ES-I3 (cell line): ENCODE data around the gene TYW1B.
"Not testable (repeated sequence)": the region's sequence is repeated elsewhere in the genome, so short reads cannot be mapped to it uniquely, and the experiment has no call there.

ENCODE experiments used
- H3K36me3 ChIP-seq: 2 replicates; pipeline ENCODE4 v1.6.1; 2013; ENCODE audit warnings: mild to moderate bottlenecking, low read length, control low read depth, moderate library complexity; ENCODE audit not compliant: insufficient read depth
- H3K4me1 ChIP-seq: 2 replicates; pipeline ENCODE4 v1.6.1; 2013; ENCODE audit warnings: mild to moderate bottlenecking, control low read depth, low read length; ENCODE audit not compliant: insufficient read depth
- H3K9ac ChIP-seq: 2 replicates; pipeline ENCODE4 v1.6.1; 2013; ENCODE audit warnings: low read depth, mild to moderate bottlenecking, low read length, moderate library complexity
- H3K9me3 ChIP-seq: 2 replicates; pipeline ENCODE4 v1.6.1; 2013; ENCODE audit warnings: mild to moderate bottlenecking, low read length, moderate library complexity; ENCODE audit not compliant: control insufficient read depth, insufficient read depth

The TYW1B gene

DNA sequence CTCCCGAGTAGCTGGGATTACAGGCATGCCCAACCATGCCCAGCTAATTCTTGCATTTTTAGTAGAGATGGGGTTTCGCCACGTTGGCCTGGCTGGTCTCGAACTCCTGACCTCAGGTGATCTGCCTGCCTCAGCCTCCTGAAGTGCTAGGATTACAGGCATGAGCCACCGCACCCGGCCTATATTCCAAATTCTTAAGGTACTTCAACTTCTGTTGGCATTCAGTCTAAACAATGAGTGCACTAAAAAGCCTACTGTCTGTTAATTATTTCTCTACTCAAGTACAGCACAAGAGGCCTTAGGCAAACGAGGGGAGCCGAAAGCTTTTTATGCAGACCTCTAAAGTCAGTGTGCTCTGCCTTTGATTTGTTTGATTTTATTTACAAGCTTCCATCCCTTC, 243.4 kb downstream of the TYW1B start:
- not testable (repeated sequence) for H3K9me3 ChIP-seq, H3K9ac ChIP-seq, H3K4me1 ChIP-seq, H3K36me3 ChIP-seq

GRCh38 chr7:72583620-72584361, 244.2 kb downstream of the TYW1B start:
- H3K9me3 ChIP-seq, H3K9ac ChIP-seq, H3K4me1 ChIP-seq, H3K36me3 ChIP-seq: not testable (repeated sequence)

GRCh38 chr7:72580142-72580770, 247.7 kb downstream of the TYW1B start:
- not testable (repeated sequence) for H3K36me3 ChIP-seq, H3K9me3 ChIP-seq, H3K4me1 ChIP-seq, H3K9ac ChIP-seq

DNA sequence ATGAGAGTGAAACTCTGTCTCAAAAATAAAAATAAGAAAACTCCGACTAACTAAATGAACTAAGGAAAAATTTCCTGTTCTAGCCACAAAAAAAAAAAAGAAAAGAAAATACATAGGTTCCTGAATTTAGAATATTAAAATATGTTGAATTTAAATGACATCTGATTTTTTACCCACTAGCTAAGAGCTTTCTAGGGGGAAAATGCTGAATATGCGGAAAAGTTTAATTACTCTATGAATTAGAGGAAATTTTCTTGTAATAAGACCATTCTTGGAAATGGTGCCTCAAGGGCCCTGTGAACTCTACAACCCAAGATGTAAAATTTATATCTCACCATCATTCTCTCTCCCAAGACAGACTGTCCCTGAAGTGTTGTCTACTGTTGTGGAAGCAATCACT, 250.9 kb downstream of the TYW1B start:
- Histone ChIP-seq H3K9ac (no peak overlapping the region), H3K9me3 (no peaks in the 10 kb centered on the region), H3K36me3 (no peaks in the 10 kb centered on the region), H3K4me1 (no peaks in the 10 kb centered on the region)

DNA sequence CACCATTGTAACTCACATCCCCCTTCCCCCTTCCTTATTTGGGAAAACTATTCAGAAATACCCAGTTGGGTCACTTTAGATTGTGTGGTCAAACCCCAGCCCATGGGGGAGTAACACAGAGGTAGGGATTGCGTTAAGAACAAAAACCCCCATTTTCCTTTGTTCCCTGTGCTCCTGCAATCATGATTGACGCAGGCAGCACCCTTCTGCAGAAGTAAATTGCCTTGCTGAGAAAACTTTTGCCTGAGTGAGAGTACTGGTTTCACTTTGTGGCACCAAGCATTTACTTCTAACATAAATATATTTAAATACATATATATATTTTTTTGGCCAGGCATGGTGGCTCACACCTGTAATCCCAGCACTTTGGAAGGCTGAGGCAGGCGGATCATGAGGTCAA, 266.0 kb downstream of the TYW1B start:
- H3K4me1 ChIP-seq, H3K9me3 ChIP-seq, H3K9ac ChIP-seq, H3K36me3 ChIP-seq: not testable (repeated sequence)

DNA sequence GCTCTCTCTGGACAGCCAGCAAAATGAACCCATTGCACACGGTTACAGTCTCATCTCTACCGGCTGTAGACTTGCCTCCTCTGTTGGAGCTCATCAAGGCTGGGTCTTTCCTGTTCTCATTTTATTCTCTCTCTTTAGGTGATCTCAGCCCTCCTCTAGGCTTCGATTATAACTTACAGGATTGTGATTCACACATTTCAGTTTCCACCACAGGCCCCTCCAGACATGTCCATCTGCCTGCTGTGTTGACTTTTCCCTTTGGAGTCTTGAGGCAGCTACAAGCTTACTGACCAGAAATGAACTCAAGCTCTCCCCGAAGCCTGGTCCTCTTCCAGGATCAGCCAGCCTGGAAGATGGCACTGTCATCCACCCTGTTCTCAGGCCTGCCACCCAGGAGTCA, 268.5 kb downstream of the TYW1B start:
- not testable (repeated sequence) for H3K9me3 ChIP-seq, H3K9ac ChIP-seq, H3K4me1 ChIP-seq, H3K36me3 ChIP-seq

DNA sequence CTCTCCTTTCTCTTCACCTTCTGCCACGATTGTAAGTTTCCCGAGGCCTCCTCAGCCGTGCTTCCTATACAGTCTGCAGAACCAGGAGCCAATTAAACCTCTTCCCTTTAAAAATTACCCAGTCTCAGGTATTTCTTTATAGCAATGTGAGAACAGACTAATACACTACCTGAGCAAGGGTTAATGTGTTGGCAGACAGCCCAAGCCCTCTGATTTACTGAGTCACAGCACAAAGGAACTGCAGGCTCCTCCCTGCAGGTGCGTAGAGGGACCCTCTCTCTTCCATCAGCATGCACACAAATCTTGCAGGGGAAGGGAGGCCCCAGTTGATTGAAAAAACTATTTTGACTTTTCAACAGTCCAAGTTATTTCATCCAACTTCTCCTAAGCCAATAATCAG, 271.3 kb downstream of the TYW1B start:
- not testable (repeated sequence) for H3K9ac ChIP-seq, H3K9me3 ChIP-seq, H3K36me3 ChIP-seq, H3K4me1 ChIP-seq

- H3K9ac ChIP-seq, H3K9me3 ChIP-seq: not testable (repeated sequence)
Measured at GRCh38 chr7:72555238-72555637, 272.8 kb downstream of the TYW1B start.

DNA sequence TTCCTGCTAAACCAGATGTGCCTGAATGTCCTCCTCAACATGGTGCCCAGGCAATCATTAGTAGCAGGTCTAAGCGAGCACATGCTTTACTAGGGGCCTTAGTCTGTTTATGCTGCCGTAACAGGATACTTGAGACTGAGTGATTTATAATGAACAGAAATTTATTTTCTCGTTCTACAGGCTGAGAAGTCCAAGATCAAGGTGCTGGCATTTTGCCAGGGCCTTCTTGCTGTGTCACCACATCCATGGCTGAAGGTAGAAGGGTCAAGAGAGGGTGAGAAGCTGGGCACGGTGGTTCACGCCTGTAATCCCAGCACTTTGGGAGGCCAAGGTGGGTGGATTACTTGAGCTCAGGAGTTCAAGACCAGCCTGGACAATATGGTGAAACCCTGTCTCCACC, 273.6 kb downstream of the TYW1B start:
- not testable (repeated sequence) for H3K36me3 ChIP-seq, H3K4me1 ChIP-seq, H3K9ac ChIP-seq, H3K9me3 ChIP-seq

More at GRCh38 chr7:72555238-72555637, 272.8 kb downstream of the TYW1B start:
- H3K4me1 ChIP-seq, H3K36me3 ChIP-seq: not testable (repeated sequence)

GRCh38 chr7:72550454-72550853, 277.5 kb downstream of the TYW1B start:
- not testable (repeated sequence) for H3K9ac ChIP-seq, H3K4me1 ChIP-seq, H3K9me3 ChIP-seq, H3K36me3 ChIP-seq

DNA sequence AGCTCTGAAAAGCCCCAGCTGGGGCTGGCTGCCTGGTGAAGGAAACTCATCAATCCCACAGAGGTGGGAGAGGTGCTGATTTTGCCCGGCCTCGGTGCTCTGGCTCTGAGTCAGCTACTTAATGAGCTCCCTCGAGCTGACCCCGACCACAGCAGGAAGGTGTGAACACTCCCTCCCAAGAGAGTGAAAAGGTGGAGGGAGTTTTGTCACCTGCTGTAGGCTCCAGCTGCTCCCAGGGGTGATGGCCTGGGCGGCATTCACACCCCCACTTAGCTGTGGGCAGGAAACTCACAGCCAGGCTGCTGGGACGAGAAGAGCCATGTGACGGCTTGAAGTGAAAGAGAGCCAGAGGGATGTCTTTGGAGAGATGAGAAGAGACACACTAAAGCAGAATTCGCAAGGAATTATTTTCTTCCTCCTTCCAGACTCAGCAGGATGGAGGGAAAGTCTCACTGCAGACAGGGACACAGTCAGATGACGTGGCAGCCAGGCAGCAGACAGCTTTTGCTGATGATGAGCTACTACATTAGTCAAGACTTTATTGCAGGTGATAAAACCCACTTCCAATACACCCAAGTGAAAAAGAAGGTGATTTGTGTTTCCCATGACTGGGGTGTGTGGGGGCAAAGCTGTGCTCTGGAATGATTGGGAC, 281.3 kb downstream of the TYW1B start:
- H3K36me3 ChIP-seq, H3K4me1 ChIP-seq, H3K9ac ChIP-seq: not testable (repeated sequence)

DNA sequence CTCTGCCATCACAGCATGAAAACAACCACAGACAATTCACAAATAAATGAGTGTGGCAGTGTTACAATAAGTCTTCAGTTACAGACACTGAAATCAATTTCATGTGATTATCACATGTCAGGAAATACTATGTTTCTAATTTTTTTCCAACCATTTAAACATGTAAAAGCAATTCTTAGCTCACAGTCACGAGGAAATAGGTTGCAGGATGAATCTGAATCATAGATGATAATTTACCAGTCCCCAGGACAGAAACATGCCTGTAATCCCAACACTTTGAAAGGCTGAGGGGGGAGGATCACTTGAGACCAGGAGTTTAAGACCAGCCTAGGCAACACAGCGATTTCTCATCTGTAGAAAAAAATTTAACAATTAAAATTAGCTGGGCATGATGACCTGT, 283.5 kb downstream of the TYW1B start:
- H3K9ac ChIP-seq, H3K4me1 ChIP-seq, H3K9me3 ChIP-seq, H3K36me3 ChIP-seq: not testable (repeated sequence)

More for the DNA sequence above, 281.3 kb downstream of the TYW1B start:
- not testable (repeated sequence) for H3K9me3 ChIP-seq

DNA sequence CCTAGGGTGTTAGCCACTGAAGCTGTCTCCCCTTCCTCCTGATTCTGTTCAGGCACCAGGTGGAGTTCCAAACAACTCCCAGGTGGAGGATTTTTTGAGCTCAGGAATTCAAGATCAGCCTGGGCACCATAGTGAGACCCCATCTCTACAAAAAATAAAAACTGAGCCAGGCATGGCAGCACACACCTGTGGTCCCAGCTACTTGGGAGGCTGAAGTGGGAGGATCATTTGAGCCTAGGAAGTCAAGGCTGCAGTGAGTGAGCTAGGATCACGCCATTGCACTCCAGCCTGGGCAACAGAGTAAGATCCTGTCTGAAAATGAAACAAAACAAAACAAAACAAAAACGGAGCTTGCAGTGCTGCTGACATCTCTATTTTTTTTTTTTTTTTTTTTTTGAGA, 287.1 kb downstream of the TYW1B start:
- H3K9me3 ChIP-seq, result no peaks in the 10 kb centered on the region
- H3K4me1 ChIP-seq, result 0 out of 2 replicates have a peak, but pooled peaks cover 2% of the 10 kb centered on the region
- H3K9ac ChIP-seq, result no peak overlapping the region
- H3K36me3 ChIP-seq, result no peaks in the 10 kb centered on the region

DNA sequence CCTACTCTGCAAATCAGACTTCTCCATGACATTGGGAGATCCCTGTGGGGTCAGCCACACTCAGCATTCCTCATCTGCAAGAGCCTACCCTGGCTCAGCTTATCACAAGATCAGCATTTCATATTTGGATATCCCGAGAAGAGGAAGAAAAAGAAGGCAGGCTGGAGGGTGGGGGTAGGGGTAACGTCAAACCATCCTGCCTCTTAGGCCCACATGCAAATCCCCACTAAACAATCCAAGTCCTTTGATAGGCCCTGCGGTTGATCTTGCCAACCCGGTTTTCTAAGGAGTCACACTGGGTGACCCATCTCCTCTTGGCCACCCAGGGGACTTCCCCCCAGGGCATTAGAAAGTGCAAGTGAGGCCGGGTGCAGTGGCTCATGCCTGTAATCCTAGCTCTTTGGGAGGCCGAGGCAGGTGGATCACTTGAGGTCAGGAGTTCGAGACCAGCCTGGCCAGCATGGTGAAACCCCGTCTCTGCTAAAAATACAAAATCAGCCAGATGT, 287.8 kb downstream of the TYW1B start:
- Histone ChIP-seq H3K36me3 (no peaks in the 10 kb centered on the region), H3K9me3 (no peaks in the 10 kb centered on the region), H3K9ac (no peak overlapping the region), H3K4me1 (0 out of 2 replicates have a peak, but pooled peaks cover 2% of the 10 kb centered on the region)

DNA sequence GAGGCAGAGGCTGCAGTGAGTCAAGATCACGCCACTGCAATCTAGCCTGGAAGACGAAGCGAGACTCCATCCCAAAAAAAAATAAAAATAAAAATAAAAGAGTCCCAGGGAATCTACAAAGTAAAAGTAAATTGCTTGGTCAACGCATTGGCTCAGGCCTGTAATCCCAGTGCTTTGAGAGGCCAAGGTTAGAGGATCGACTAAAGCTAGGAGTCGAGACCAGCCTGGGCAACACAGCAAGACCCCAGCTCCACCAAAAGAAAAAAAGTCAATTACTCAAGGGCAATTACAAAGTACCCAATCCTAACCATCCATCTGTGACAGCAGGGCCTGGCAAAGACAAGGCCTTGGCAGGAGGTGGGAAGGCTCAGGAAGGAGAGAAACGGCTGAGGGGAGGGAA, 288.3 kb downstream of the TYW1B start:
- Histone ChIP-seq H3K36me3 (no peaks in the 10 kb centered on the region), H3K9ac (no peak overlapping the region)

More for the DNA sequence above, 288.3 kb downstream of the TYW1B start:
- Histone ChIP-seq H3K4me1 (0 out of 2 replicates have a peak, but pooled peaks cover 2% of the 10 kb centered on the region), H3K9me3 (no peaks in the 10 kb centered on the region)
